HFF-Myc (cell line): ENCODE results near the gene PSORS1C1.

Experiments used
- DNase-seq: peaks from one replicate; pipeline ENCODE4 v3.0.0-alpha.2; 2011; ENCODE audit warnings: low read depth; ENCODE audit errors: extremely low read depth
- H3K4me3 ChIP-seq: replicated peaks from 2 replicates; pipeline ENCODE4 v1.5.1; 2011; ENCODE audit warnings: low read depth, mild to moderate bottlenecking, control low read depth, low read length
- CTCF ChIP-seq: IDR thresholded peaks from 2 replicates; pipeline ENCODE4 v1.5.1; 2012; ENCODE audit warnings: mild to moderate bottlenecking, low read depth, low read length, control low read depth; ENCODE audit errors: missing control alignments

Gene PSORS1C1

GRCh38 chr6:31156641-31157040 is 42.0 kb downstream of the PSORS1C1 start:
- no peak overlapping the region for H3K4me3 ChIP-seq
- no peak for TF ChIP-seq CTCF
- DNase-seq: no peak

- no peak for TF ChIP-seq CTCF
- peak within 1 kb of the TSS; percentile 76 for H3K4me3 ChIP-seq
- no peak for DNase-seq
Measured at GRCh38 chr6:31157513-31158139, 43.0 kb downstream of the PSORS1C1 start, which contains the start of gene CCHCR1. CCHCR1 (minus strand) TSS chr6:31157802; CDS start chr6:31157600, 202 bp downstream.

- no peak for TF ChIP-seq CTCF
- DNase-seq: peak; percentile 99
Measured at GRCh38 chr6:31158140-31158862, 43.7 kb downstream of the PSORS1C1 start, which contains the start of gene TCF19. TCF19 (plus strand) TSS chr6:31158589; CDS start chr6:31159470, 881 bp downstream.

GRCh38 chr6:31158863-31159855 is 44.6 kb downstream of the PSORS1C1 start:
- H3K4me3 ChIP-seq: peak overlapping the region; percentile 76
- DNase-seq: no peak
- TF ChIP-seq CTCF: no peak

More at GRCh38 chr6:31158140-31158862, 43.7 kb downstream of the PSORS1C1 start, which contains the start of gene TCF19:
- H3K4me3 ChIP-seq: peak within 1 kb of the TSS; percentile 76

GRCh38 chr6:31161216-31162126 is 46.9 kb downstream of the PSORS1C1 start:
- DNase-seq: no peak
- no peak overlapping the region for H3K4me3 ChIP-seq
- TF ChIP-seq CTCF: no peak
